PC-9 (cell line): Measurements from ENCODE around the gene S100A9.

Source experiments
- EZH2 ChIP-seq: fragments of 200-600 bp; sonication (generic); IDR thresholded peaks from 2 replicates; pipeline ENCODE4 v1.8.0; 2017; ENCODE audit warnings: antibody characterized with exemption, low read depth
- TF ChIP-seq, protein P1 (sequence below): fragments of 200-600 bp; sonication (generic); conservative IDR thresholded peaks from 2 replicates; pipeline ENCODE4 v1.6.1; 2017; ENCODE audit warnings: mixed run types, antibody characterized with exemption, mild to moderate bottlenecking, moderate library complexity

DNA sequence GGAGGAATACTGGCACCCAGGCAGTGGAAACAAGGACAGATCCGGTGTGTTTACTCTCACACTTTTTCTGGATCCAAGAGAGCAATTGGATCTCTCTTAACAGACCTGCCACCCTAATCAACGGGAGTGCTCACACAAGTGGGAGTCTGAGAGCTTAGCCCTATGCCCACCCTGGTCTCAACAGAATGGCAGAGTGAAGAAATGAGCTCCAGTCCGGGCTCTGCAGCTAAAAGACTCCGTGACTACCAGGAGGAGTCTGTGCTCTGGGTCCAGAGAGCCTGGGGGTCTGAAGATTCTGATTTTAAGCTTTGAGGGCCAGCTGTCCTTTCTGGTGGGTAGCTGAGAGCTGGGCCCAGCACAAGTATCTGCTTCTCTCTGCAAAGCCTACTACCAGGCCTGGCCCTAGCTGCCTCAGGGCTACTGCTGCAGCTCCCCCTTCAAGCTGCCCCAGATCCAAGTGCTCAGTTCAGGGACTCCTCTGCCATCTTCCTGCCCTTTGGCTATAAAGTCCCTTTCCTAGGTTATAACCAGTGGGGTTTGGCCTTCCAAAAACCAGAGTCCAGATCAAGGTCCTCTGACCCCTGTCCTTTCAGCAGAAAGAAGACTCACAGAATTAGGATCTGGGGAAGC is 3.9 kb downstream of the S100A9 start:
- TF ChIP-seq, protein P1, sequence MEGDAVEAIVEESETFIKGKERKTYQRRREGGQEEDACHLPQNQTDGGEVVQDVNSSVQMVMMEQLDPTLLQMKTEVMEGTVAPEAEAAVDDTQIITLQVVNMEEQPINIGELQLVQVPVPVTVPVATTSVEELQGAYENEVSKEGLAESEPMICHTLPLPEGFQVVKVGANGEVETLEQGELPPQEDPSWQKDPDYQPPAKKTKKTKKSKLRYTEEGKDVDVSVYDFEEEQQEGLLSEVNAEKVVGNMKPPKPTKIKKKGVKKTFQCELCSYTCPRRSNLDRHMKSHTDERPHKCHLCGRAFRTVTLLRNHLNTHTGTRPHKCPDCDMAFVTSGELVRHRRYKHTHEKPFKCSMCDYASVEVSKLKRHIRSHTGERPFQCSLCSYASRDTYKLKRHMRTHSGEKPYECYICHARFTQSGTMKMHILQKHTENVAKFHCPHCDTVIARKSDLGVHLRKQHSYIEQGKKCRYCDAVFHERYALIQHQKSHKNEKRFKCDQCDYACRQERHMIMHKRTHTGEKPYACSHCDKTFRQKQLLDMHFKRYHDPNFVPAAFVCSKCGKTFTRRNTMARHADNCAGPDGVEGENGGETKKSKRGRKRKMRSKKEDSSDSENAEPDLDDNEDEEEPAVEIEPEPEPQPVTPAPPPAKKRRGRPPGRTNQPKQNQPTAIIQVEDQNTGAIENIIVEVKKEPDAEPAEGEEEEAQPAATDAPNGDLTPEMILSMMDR = no peak
- TF ChIP-seq EZH2 = no peak
